ENCODE results near the gene GLT8D1. TPM values are rescaled to one million over a fixed set of nuclear protein-coding genes. Genes with fewer than 3 reads are reported as not detected.
"Not testable (repeated sequence)": the region's sequence is repeated elsewhere in the genome, so short reads cannot be mapped to it uniquely, and the experiment has no call there.

Gene GLT8D1
- total RNA-seq, 2 experiments from 2014 or later = 8.4 to 10.8 TPM

GRCh38 chr3:52730681-52731080, 25.1 kb upstream of the GLT8D1 start:
- intact Hi-C loops (cut with DNase I, micrococcal nuclease) = no loop called here
- ChIA-PET POLR2A (no interaction called here), CTCF (no interaction called here)
- no peak for TF ChIP-seq CTCF (IDR thresholded peaks at IDR 0.05)
- H3K4me1 ChIP-seq (ENCODE audit: insufficient read depth, low read length) = no peaks in the 10 kb centered on the region
- H3K27ac Mint-ChIP-seq = no peak overlapping the region
- no peak overlapping the region for H3K27ac ChIP-seq (ENCODE audit: low read depth in 1 of 2, low read length in 2 of 2)
- H3K27me3 ChIP-seq (ENCODE audit: control insufficient read depth in 1 of 2, insufficient read depth in 2 of 2, low read length in 2 of 2) = no peaks in the 10 kb centered on the region
- H3K4me3 ChIP-seq (ENCODE audit: low read length) = no peak overlapping the region
- H3K9me3 ChIP-seq (ENCODE audit: control insufficient read depth in 1 of 2, insufficient read depth in 1 of 2, low read length in 2 of 2) = peaks cover 0 to 19% of the 10 kb centered on the region in 2 experiments
- ATAC-seq (ENCODE audit: poor library complexity) (no peak), DNase-seq (no peak)
- H3K4me1 Mint-ChIP-seq (ENCODE audit: low read depth) = no peaks in the 10 kb centered on the region
- H3K4me3 Mint-ChIP-seq = no peak overlapping the region
- peaks cover 76% of the 10 kb centered on the region for H3K36me3 Mint-ChIP-seq (ENCODE audit: low read depth)
- H3K36me3 ChIP-seq (ENCODE audit: insufficient read depth, low read length) = peaks cover 30% of the 10 kb centered on the region
- H3K27me3 Mint-ChIP-seq = no peaks in the 10 kb centered on the region
- peaks cover 3% of the 10 kb centered on the region for H3K9me3 Mint-ChIP-seq

- H3K4me1 Mint-ChIP-seq (ENCODE audit: low read depth); H3K27me3 Mint-ChIP-seq; H3K27ac Mint-ChIP-seq; CTCF ChIA-PET; H3K4me3 Mint-ChIP-seq; H3K27ac ChIP-seq (ENCODE audit: low read depth in 1 of 2, low read length in 2 of 2); H3K27me3 ChIP-seq (ENCODE audit: control insufficient read depth in 1 of 2, insufficient read depth in 2 of 2, low read length in 2 of 2); DNase-seq; H3K4me3 ChIP-seq (ENCODE audit: low read length); H3K9me3 Mint-ChIP-seq; intact Hi-C loops (cut with DNase I, micrococcal nuclease); ATAC-seq (ENCODE audit: poor library complexity); H3K4me1 ChIP-seq (ENCODE audit: insufficient read depth, low read length): not testable (repeated sequence)
- peaks cover 27% of the 10 kb centered on the region for H3K36me3 ChIP-seq (ENCODE audit: insufficient read depth, low read length)
- H3K36me3 Mint-ChIP-seq (ENCODE audit: low read depth) = peaks cover 59% of the 10 kb centered on the region
- H3K9me3 ChIP-seq (ENCODE audit: control insufficient read depth in 1 of 2, insufficient read depth in 1 of 2, low read length in 2 of 2) = peaks cover 0 to 15% of the 10 kb centered on the region in 2 experiments
- POLR2A ChIA-PET = interaction anchor here (0.6 kb wide), 1 partner anchor 1301 kb away, joined by 4 read pairs; no protein-coding TSS in a partner anchor
Observed at GRCh38 chr3:52728753-52729152, 23.2 kb upstream of the GLT8D1 start.

- Histone ChIP-seq H3K4me3 (ENCODE audit: low read length) (no peak overlapping the region), H3K27me3 (ENCODE audit: control insufficient read depth in 1 of 2, insufficient read depth in 2 of 2, low read length in 2 of 2) (no peaks in the 10 kb centered on the region), H3K36me3 (ENCODE audit: insufficient read depth, low read length) (peaks cover 5% of the 10 kb centered on the region), H3K4me1 (ENCODE audit: insufficient read depth, low read length) (peaks cover 21% of the 10 kb centered on the region), H3K9me3 (ENCODE audit: control insufficient read depth in 1 of 2, insufficient read depth in 1 of 2, low read length in 2 of 2) (peaks cover 0 to 4% of the 10 kb centered on the region in 2 experiments), H3K27ac (ENCODE audit: low read depth in 1 of 2, low read length in 2 of 2) (no peak overlapping the region)
- DNase-seq = no peak
- Mint-ChIP-seq H3K4me1 (ENCODE audit: low read depth) (peaks cover 30% of the 10 kb centered on the region), H3K36me3 (ENCODE audit: low read depth) (peaks cover 31% of the 10 kb centered on the region), H3K27me3 (no peaks in the 10 kb centered on the region), H3K27ac (no peak overlapping the region), H3K9me3 (peaks cover 3% of the 10 kb centered on the region), H3K4me3 (no peak overlapping the region)
- ChIA-PET CTCF (no interaction called here), POLR2A (no interaction called here)
- intact Hi-C loops (cut with DNase I, micrococcal nuclease) = no loop called here
- no peak for ATAC-seq (ENCODE audit: poor library complexity)
- no peak for TF ChIP-seq CTCF (IDR thresholded peaks at IDR 0.05)
Observed at GRCh38 chr3:52724511-52724910, 18.9 kb upstream of the GLT8D1 start.

- Histone ChIP-seq H3K27me3 (ENCODE audit: control insufficient read depth in 1 of 2, insufficient read depth in 2 of 2, low read length in 2 of 2) (no peaks in the 10 kb centered on the region), H3K9me3 (ENCODE audit: control insufficient read depth in 1 of 2, insufficient read depth in 1 of 2, low read length in 2 of 2) (no peaks in the 10 kb centered on the region), H3K4me3 (ENCODE audit: low read length) (no peak overlapping the region), H3K36me3 (ENCODE audit: insufficient read depth, low read length) (peaks cover 9% of the 10 kb centered on the region), H3K4me1 (ENCODE audit: insufficient read depth, low read length) (peaks cover 21% of the 10 kb centered on the region), H3K27ac (ENCODE audit: low read depth in 1 of 2, low read length in 2 of 2) (no peak overlapping the region)
- H3K4me3 Mint-ChIP-seq = no peak overlapping the region
- ChIA-PET CTCF (no interaction called here), POLR2A (no interaction called here)
- peaks cover 28% of the 10 kb centered on the region for H3K36me3 Mint-ChIP-seq (ENCODE audit: low read depth)
- ATAC-seq (ENCODE audit: poor library complexity) (no peak), DNase-seq (no peak)
- intact Hi-C loops (cut with DNase I, micrococcal nuclease) = no loop called here
- peak overlapping the region; percentile 45 for H3K27ac Mint-ChIP-seq
- H3K27me3 Mint-ChIP-seq = no peaks in the 10 kb centered on the region
- H3K9me3 Mint-ChIP-seq = peaks cover 3% of the 10 kb centered on the region
- peaks cover 31% of the 10 kb centered on the region for H3K4me1 Mint-ChIP-seq (ENCODE audit: low read depth)
- no peak for TF ChIP-seq CTCF (IDR thresholded peaks at IDR 0.05)
Observed at GRCh38 chr3:52723935-52724334, 18.3 kb upstream of the GLT8D1 start.

Data from CD4-positive, alpha-beta T cell (primary cell).